Trophoblast cell (in vitro differentiated cells and primary cell): ENCODE data around the gene KCNG1.

Source experiments
- DNase-seq, 2 donors: peaks; one replicate each; pipeline ENCODE4 v3.0.0-alpha.2; 2016
- H2AFZ ChIP-seq: 2 replicates; pipeline ENCODE4 v1.6.1; 2013; ENCODE audit warnings: low read length, moderate library complexity, mild to moderate bottlenecking; ENCODE audit not compliant: insufficient read depth, poor library complexity
- H2AK5ac ChIP-seq: 2 replicates; pipeline ENCODE4 v1.6.1; 2013; ENCODE audit warnings: mild to moderate bottlenecking, low read length
- H2BK120ac ChIP-seq: 2 replicates; pipeline ENCODE4 v1.6.1; 2013; ENCODE audit warnings: low read length, mild to moderate bottlenecking, moderate library complexity; ENCODE audit not compliant: insufficient read depth, poor library complexity
- H2BK12ac ChIP-seq: 2 replicates; pipeline ENCODE4 v1.6.1; 2013; ENCODE audit warnings: mild to moderate bottlenecking, low read length, moderate library complexity
- H2BK5ac ChIP-seq: 2 replicates; pipeline ENCODE4 v1.6.1; 2013; ENCODE audit warnings: low read length, low read depth, moderate library complexity, mild to moderate bottlenecking; ENCODE audit not compliant: poor library complexity
- H3K14ac ChIP-seq: 2 replicates; pipeline ENCODE4 v1.6.1; 2013; ENCODE audit warnings: mild to moderate bottlenecking, low read length
- H3K18ac ChIP-seq: 2 replicates; pipeline ENCODE4 v1.6.1; 2013; ENCODE audit warnings: mild to moderate bottlenecking, low read length
- H3K23ac ChIP-seq: 2 replicates; pipeline ENCODE4 v1.6.1; 2013; ENCODE audit warnings: low read length
- H3K27ac ChIP-seq: 2 replicates; pipeline ENCODE4 v1.5.1; 2013; ENCODE audit warnings: low read depth, mild to moderate bottlenecking, inconsistent platforms, low read length, moderate library complexity
- H3K27me3 ChIP-seq: 2 replicates; pipeline ENCODE4 v1.6.1; 2013; ENCODE audit warnings: inconsistent platforms, mild to moderate bottlenecking, low read length, moderate library complexity; ENCODE audit not compliant: insufficient read depth
- H3K36me3 ChIP-seq, 2 experiments: 1 replicate in 1 of 2; 2 replicates in 1 of 2; pipeline ENCODE4 v1.6.1; 2013; ENCODE audit warnings: low read length in 2 of 2, mild to moderate bottlenecking in 2 of 2, moderate library complexity in 1 of 2; ENCODE audit not compliant: insufficient read depth in 2 of 2, control insufficient read depth in 1 of 2
- H3K4ac ChIP-seq: 2 replicates; pipeline ENCODE4 v1.6.1; 2013; ENCODE audit warnings: low read depth, mild to moderate bottlenecking, low read length, moderate library complexity
- H3K4me1 ChIP-seq, 2 experiments: 1 replicate in 1 of 2; 2 replicates in 1 of 2; pipeline ENCODE4 v1.6.1; 2013; ENCODE audit warnings: low read length in 2 of 2, mild to moderate bottlenecking in 2 of 2, moderate library complexity in 1 of 2; ENCODE audit not compliant: insufficient read depth in 2 of 2, control insufficient read depth in 1 of 2
- H3K4me2 ChIP-seq: 2 replicates; pipeline ENCODE4 v1.6.1; 2013; ENCODE audit warnings: inconsistent platforms, mild to moderate bottlenecking, low read length, moderate library complexity
- H3K4me3 ChIP-seq: 2 replicates; pipeline ENCODE4 v1.5.1; 2013; ENCODE audit warnings: mild to moderate bottlenecking, low read depth, low read length, inconsistent platforms
- H3K79me1 ChIP-seq: one replicate; pipeline ENCODE4 v1.6.1; 2013; ENCODE audit warnings: low read length
- H3K79me2 ChIP-seq: 2 replicates; pipeline ENCODE4 v1.6.1; 2013; ENCODE audit warnings: low read length, mild to moderate bottlenecking; ENCODE audit not compliant: control insufficient read depth, insufficient read depth, poor library complexity
- H3K9ac ChIP-seq: 2 replicates; pipeline ENCODE4 v1.6.1; 2013; ENCODE audit warnings: mild to moderate bottlenecking, low read length
- H3K9me3 ChIP-seq: 2 replicates; pipeline ENCODE4 v1.6.1; 2013; ENCODE audit warnings: low read depth, mild to moderate bottlenecking, control low read depth, inconsistent platforms, low read length; ENCODE audit not compliant: insufficient read depth
- H4K12ac ChIP-seq: 2 replicates; pipeline ENCODE4 v1.6.1; 2013; ENCODE audit warnings: low read depth, mild to moderate bottlenecking, low read length, moderate library complexity
- H4K8ac ChIP-seq: 2 replicates; pipeline ENCODE4 v1.6.1; 2013; ENCODE audit warnings: low read depth, mild to moderate bottlenecking, low read length, moderate library complexity
- H4K91ac ChIP-seq: one replicate; pipeline ENCODE4 v1.6.1; 2013; ENCODE audit warnings: low read depth, mild to moderate bottlenecking, low read length, moderate library complexity
- WGBS: extraction: QIAGEN DNeasy Blood & Tissue Kit; methylation state at CpG from one replicate; pipeline ENCODE4 v1.1.7; 2013; ENCODE audit warnings: missing lambda C conversion rate; ENCODE audit not compliant: insufficient read length, insufficient coverage; ENCODE audit errors: extremely low coverage; 5-methylcytosine and 5-hydroxymethylcytosine counted together

Gene KCNG1

GRCh38 chr20:51005214-51005613 is 17.7 kb downstream of the KCNG1 start:
- no peak overlapping the region for H3K4me2 ChIP-seq
- H3K18ac ChIP-seq: no peak overlapping the region
- no peak overlapping the region for H3K9ac ChIP-seq
- H2AFZ ChIP-seq: no peak overlapping the region
- H3K4me1 ChIP-seq: no peaks in the 10 kb centered on the region
- WGBS: no CpG with 5 or more reads among the region's 7 CpGs
- H3K79me1 ChIP-seq: no peaks in the 10 kb centered on the region
- peaks cover 2% of the 10 kb centered on the region for H3K9me3 ChIP-seq
- H4K8ac ChIP-seq: no peak overlapping the region
- no peak overlapping the region for H2BK12ac ChIP-seq
- no peak overlapping the region for H3K23ac ChIP-seq
- H2BK5ac ChIP-seq: no peak overlapping the region
- H2BK120ac ChIP-seq: no peak overlapping the region
- no peaks in the 10 kb centered on the region for H3K27me3 ChIP-seq
- no peak overlapping the region for H4K12ac ChIP-seq
- H3K4me3 ChIP-seq: no peak overlapping the region
- DNase-seq: no peak
- H3K4ac ChIP-seq: no peak overlapping the region
- no peak overlapping the region for H2AK5ac ChIP-seq
- H4K91ac ChIP-seq: no peak overlapping the region
- peaks cover 2% of the 10 kb centered on the region in 2 experiments for H3K36me3 ChIP-seq
- no peak overlapping the region for H3K14ac ChIP-seq
- no peak overlapping the region for H3K27ac ChIP-seq
- H3K79me2 ChIP-seq: no peaks in the 10 kb centered on the region

- Histone ChIP-seq H2BK5ac (no peak overlapping the region), H3K9me3 (peaks cover 2% of the 10 kb centered on the region), H2AK5ac (no peak overlapping the region), H3K4me1 (no peaks in the 10 kb centered on the region), H2BK120ac (no peak overlapping the region), H2BK12ac (no peak overlapping the region), H3K4ac (no peak overlapping the region), H3K79me1 (no peaks in the 10 kb centered on the region), H4K91ac (no peak overlapping the region), H3K27ac (no peak overlapping the region), H3K18ac (no peak overlapping the region), H4K8ac (no peak overlapping the region), H3K4me3 (no peak overlapping the region), H3K9ac (no peak overlapping the region), H3K14ac (no peak overlapping the region), H3K4me2 (no peak overlapping the region), H3K23ac (no peak overlapping the region), H3K27me3 (no peaks in the 10 kb centered on the region), H4K12ac (no peak overlapping the region), H3K79me2 (no peaks in the 10 kb centered on the region), H2AFZ (no peak overlapping the region), H3K36me3 (peaks cover 2% of the 10 kb centered on the region in 2 experiments)
- DNase-seq: no peak
- no CpG with 5 or more reads among the region's 9 CpGs for WGBS
Observed at GRCh38 chr20:51004781-51005180, 18.1 kb downstream of the KCNG1 start.

DNA sequence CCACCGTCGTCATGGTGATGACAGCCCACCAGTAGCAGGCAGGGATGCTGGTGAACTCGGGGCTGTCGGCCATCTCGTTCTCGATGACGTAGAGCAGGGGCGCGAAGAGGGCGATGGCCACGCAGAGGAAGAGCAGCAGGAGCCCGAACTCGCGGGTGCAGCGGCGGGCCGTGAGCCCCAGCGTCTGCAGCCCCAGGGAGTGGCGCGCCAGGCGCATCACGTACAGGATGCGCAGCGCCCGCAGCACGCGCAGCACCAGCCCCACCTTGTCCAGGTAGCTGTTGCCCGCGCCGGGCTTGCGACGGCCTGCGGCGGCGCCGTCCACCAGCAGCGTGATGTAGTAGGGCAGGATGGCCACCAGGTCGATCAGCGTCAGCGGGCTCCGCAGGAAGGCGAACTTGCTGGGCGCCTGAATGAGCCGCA is 18.6 kb downstream of the KCNG1 start:
- Histone ChIP-seq H3K79me2 (no peaks in the 10 kb centered on the region), H2AFZ (no peak overlapping the region), H4K8ac (no peak overlapping the region), H3K9me3 (peaks cover 2% of the 10 kb centered on the region), H2BK5ac (no peak overlapping the region), H4K91ac (no peak overlapping the region), H3K18ac (no peak overlapping the region), H2BK12ac (no peak overlapping the region), H3K79me1 (no peaks in the 10 kb centered on the region), H3K4me3 (no peak overlapping the region), H3K4ac (no peak overlapping the region), H3K4me1 (no peaks in the 10 kb centered on the region), H3K27me3 (no peaks in the 10 kb centered on the region), H3K4me2 (no peak overlapping the region), H3K14ac (no peak overlapping the region), H3K23ac (no peak overlapping the region), H3K9ac (no peak overlapping the region), H2AK5ac (no peak overlapping the region), H3K27ac (no peak overlapping the region), H3K36me3 (peaks cover 1 to 2% of the 10 kb centered on the region in 2 experiments), H2BK120ac (no peak overlapping the region), H4K12ac (no peak overlapping the region)
- no CpG with 5 or more reads among the region's 44 CpGs for WGBS
- DNase-seq: no peak

DNA sequence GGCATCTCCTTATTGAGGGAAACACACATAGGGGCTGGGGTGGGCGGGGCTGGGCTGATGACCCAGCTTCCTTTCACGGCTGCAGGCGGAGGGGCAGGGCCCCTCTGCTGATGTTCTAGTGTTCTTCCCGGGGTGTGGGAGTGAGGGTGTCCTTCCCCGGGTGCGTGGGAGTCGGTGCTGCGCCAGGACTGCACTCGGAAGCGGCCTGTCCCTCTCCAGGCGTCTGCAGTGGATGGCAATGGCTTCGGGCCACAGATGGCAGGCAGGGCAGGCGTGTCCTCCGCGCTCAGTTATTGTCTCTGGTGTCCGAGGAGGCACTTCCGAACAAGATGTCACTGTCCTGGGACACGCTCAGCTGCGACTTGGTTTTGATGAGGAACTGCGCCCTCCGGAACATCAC is 19.2 kb downstream of the KCNG1 start:
- no peak overlapping the region for H3K4me2 ChIP-seq
- H3K23ac ChIP-seq: no peak overlapping the region
- WGBS: no CpG with 5 or more reads among the region's 21 CpGs
- no peak overlapping the region for H2AFZ ChIP-seq
- H3K14ac ChIP-seq: no peak overlapping the region
- no peak for DNase-seq
- H2BK12ac ChIP-seq: no peak overlapping the region
- H4K12ac ChIP-seq: no peak overlapping the region
- H2AK5ac ChIP-seq: no peak overlapping the region
- H3K36me3 ChIP-seq: no peaks in the 10 kb centered on the region
- H4K91ac ChIP-seq: no peak overlapping the region
- peaks cover 0 to 2% of the 10 kb centered on the region in 2 experiments for H3K4me1 ChIP-seq
- no peak overlapping the region for H2BK5ac ChIP-seq
- no peak overlapping the region for H3K9ac ChIP-seq
- no peak overlapping the region for H3K4ac ChIP-seq
- no peak overlapping the region for H3K27ac ChIP-seq
- no peak overlapping the region for H4K8ac ChIP-seq
- no peaks in the 10 kb centered on the region for H3K79me2 ChIP-seq
- no peak overlapping the region for H3K18ac ChIP-seq
- H3K9me3 ChIP-seq: peaks cover 2% of the 10 kb centered on the region
- no peak overlapping the region for H3K4me3 ChIP-seq
- no peak overlapping the region for H2BK120ac ChIP-seq
- no peaks in the 10 kb centered on the region for H3K27me3 ChIP-seq
- H3K79me1 ChIP-seq: peaks cover 2% of the 10 kb centered on the region
